Testis (tissue), 2 donors: ENCODE results near the gene TLE4.

Experiments used
- POLR2A ChIP-seq: fragments of 450-650 bp; IDR thresholded peaks from one replicate; pipeline ENCODE4 v1.6.1; 2017; ENCODE audit warnings: antibody characterized with exemption, mild to moderate bottlenecking, moderate library complexity
- TF ChIP-seq, protein P1 (sequence below), 3 experiments: fragments of 450-650 bp in 2 of 3; fragments of 200-600 bp in 1 of 3; sonication (generic) in 1 of 3; IDR thresholded peaks; one replicate each; pipeline ENCODE4 v1.5.1; 2016 to 2019; ENCODE audit warnings: antibody characterized with exemption in 3 of 3, mild to moderate bottlenecking in 2 of 3, moderate library complexity in 1 of 3

- TF ChIP-seq, protein P1, sequence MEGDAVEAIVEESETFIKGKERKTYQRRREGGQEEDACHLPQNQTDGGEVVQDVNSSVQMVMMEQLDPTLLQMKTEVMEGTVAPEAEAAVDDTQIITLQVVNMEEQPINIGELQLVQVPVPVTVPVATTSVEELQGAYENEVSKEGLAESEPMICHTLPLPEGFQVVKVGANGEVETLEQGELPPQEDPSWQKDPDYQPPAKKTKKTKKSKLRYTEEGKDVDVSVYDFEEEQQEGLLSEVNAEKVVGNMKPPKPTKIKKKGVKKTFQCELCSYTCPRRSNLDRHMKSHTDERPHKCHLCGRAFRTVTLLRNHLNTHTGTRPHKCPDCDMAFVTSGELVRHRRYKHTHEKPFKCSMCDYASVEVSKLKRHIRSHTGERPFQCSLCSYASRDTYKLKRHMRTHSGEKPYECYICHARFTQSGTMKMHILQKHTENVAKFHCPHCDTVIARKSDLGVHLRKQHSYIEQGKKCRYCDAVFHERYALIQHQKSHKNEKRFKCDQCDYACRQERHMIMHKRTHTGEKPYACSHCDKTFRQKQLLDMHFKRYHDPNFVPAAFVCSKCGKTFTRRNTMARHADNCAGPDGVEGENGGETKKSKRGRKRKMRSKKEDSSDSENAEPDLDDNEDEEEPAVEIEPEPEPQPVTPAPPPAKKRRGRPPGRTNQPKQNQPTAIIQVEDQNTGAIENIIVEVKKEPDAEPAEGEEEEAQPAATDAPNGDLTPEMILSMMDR (IDR thresholded peaks at IDR 0.05) = no peak
- TF ChIP-seq POLR2A = no peak
These were observed 194.3 kb downstream of the TLE4 start for GRCh38 chr9:79766091-79766490.
